H1 (cell line): ENCODE measurements around the gene MYF5. TPM values are rescaled to one million over a fixed set of nuclear protein-coding genes. Genes with fewer than 3 reads are reported as not detected.

ENCODE experiments used
- MAX ChIP-seq: IDR thresholded peaks from 2 replicates; pipeline ENCODE4 v1.6.1; 2012; ENCODE audit warnings: inconsistent platforms
- polyA plus RNA-seq, 7 experiments: library from polyadenylated mRNA; depleted of rRNA in 3 of 7; stranded (reverse) in 5 of 7; unstranded in 2 of 7; fragments of >200 nt in 5 of 7; fragments of 200-250 nt in 2 of 7; gene quantifications; 1 replicate in 5 of 7; 2 replicates in 1 of 7; 4 replicates in 1 of 7; pipeline versions ENCODE4 v1.2.1 to v1.2.3, GENCODE V29; 2011 to 2013; ENCODE audit warnings: missing spikeins in 2 of 7, mixed read lengths in 2 of 7
- total RNA-seq: library from RNA; stranded (reverse); fragmentation: NEBNext Ultra II Directional; extraction: Animal tissue kit (Norgen Biotek cat#: 25700); gene quantifications from 2 replicates; pipeline ENCODE4 v1.2.1, GENCODE V29; 2021

The MYF5 gene
- total and polyA plus RNA-seq, 2 of the 8 experiments (the other 6 are each of a cell fraction or from before 2014, with no cell fraction given), result 0.09 TPM; not detected in 1

DNA sequence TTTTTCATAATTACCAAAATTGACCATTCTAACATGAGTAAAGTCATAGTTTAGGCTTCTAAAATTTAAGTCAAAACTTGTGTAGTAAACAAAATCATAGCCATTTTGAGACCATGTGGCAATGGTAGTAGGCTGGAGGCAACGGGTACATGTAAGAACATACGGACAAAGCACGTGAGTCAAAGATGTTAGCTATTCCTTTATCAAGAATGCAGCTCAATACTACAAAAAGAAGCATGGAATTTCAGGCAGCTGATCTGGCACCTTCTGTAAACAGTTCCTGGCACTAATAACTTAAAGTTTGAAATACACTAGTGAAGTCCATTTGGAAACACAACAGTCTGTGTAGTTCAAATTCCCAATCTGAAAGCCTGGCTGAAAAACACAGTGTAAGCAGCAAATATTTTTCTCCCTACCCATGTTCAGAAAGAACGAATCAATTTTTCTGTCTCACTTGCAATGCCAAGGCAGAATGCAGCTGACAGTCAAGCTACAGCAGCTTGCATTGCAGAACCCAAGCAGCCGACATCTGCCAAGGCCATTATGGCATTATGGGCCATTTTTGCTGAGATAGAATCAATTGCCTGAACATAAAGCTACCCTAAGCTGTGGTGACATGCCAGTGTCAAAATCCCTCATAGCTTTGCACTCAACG, 29.3 kb downstream of the MYF5 start (continued):
- TF ChIP-seq MAX, result no peak
